WTC11 (cell line): ENCODE data around the gene PLCXD1.

Experiments
- ATF2 ChIP-seq: sonication (generic); formaldehyde crosslinking; IDR thresholded peaks from 2 replicates; pipeline ENCODE4 v1.8.1; 2022; ENCODE audit warnings: low read depth, missing genetic modification reagents, borderline replicate concordance
- ATF3 ChIP-seq: sonication (generic); formaldehyde crosslinking; conservative IDR thresholded peaks from 2 replicates; pipeline ENCODE4 v1.8.1; 2022; ENCODE audit warnings: mild to moderate bottlenecking, missing genetic modification reagents
- ELF4 ChIP-seq: sonication (generic); formaldehyde crosslinking; IDR thresholded peaks from 2 replicates; pipeline ENCODE4 v1.8.1; 2022; ENCODE audit warnings: low read depth, mild to moderate bottlenecking, moderate library complexity, missing genetic modification reagents
- FOXK1 ChIP-seq: sonication (generic); formaldehyde crosslinking; IDR thresholded peaks from 2 replicates; pipeline ENCODE4 v1.8.0; 2022; ENCODE audit warnings: mild to moderate bottlenecking, moderate library complexity, missing genetic modification reagents
- MAX ChIP-seq: sonication (generic); formaldehyde crosslinking; IDR thresholded peaks from 2 replicates; pipeline ENCODE4 v1.8.0; 2022; ENCODE audit warnings: mild to moderate bottlenecking, missing genetic modification reagents
- STAT6 ChIP-seq: sonication (generic); formaldehyde crosslinking; conservative IDR thresholded peaks from 2 replicates; pipeline ENCODE4 v1.8.1; 2023; ENCODE audit warnings: mild to moderate bottlenecking, low read depth, missing genetic modification reagents, moderate library complexity
- TF ChIP-seq, protein P1 (sequence below): fragments of 200-600 bp; IDR thresholded peaks from 2 replicates; pipeline ENCODE4 v1.8.0; 2022; ENCODE audit warnings: antibody characterized with exemption
- TF ChIP-seq, protein P2 (sequence below): sonication (generic); formaldehyde crosslinking; IDR thresholded peaks from 2 replicates; pipeline ENCODE4 v1.8.0; 2022; ENCODE audit warnings: mild to moderate bottlenecking, missing genetic modification reagents
- TF ChIP-seq, protein P3 (sequence below): sonication (generic); formaldehyde crosslinking; IDR thresholded peaks from 2 replicates; pipeline ENCODE4 v1.8.1; 2023; ENCODE audit warnings: mild to moderate bottlenecking, moderate library complexity, missing genetic modification reagents

DNA sequence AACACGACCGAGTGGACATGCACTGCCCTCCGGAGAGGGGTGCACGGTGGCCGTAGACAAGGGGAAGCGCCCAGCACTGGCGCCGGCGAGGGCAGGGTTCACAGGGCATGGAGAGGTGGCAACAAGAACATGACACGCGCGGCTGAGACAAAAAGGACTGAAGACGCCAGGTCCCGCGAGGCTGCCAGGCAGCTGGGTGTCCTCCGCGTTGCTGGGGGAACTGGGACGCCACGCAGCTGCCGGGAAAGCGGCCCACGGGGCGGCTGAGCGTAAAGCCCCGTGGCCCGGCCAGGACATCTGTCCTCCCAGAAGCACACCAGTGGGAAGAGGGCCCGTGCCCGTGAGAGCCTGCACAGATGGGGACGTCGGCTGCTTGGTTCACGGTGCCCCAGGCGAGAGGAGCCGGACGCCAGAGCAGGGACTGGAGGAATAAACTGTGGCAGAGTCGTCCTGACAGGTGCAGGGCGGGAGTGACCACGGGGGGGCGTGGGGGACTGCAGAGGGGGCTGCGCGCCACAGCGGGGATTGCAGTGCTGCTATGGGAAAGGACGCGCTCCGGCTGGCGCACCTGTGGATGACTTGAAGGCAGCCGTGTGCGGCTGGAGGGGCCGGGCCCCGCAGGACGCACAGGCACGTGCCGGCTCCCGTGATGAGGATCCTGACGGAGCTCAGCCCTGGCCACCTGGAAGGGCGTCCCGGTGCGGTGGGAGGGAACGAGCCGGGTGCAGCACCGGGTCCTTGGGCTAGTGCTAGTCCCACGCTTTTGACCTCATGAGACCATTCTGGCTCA, 69.5 kb downstream of the PLCXD1 start:
- TF ChIP-seq ELF4 (CRISPR knock-in tag): no peak
- TF ChIP-seq, protein P1, sequence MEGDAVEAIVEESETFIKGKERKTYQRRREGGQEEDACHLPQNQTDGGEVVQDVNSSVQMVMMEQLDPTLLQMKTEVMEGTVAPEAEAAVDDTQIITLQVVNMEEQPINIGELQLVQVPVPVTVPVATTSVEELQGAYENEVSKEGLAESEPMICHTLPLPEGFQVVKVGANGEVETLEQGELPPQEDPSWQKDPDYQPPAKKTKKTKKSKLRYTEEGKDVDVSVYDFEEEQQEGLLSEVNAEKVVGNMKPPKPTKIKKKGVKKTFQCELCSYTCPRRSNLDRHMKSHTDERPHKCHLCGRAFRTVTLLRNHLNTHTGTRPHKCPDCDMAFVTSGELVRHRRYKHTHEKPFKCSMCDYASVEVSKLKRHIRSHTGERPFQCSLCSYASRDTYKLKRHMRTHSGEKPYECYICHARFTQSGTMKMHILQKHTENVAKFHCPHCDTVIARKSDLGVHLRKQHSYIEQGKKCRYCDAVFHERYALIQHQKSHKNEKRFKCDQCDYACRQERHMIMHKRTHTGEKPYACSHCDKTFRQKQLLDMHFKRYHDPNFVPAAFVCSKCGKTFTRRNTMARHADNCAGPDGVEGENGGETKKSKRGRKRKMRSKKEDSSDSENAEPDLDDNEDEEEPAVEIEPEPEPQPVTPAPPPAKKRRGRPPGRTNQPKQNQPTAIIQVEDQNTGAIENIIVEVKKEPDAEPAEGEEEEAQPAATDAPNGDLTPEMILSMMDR: no peak
- TF ChIP-seq ATF3: no peak
- no peak for TF ChIP-seq MAX (CRISPR knock-in tag)
- no peak for TF ChIP-seq STAT6 (CRISPR knock-in tag)
- TF ChIP-seq, protein P2, sequence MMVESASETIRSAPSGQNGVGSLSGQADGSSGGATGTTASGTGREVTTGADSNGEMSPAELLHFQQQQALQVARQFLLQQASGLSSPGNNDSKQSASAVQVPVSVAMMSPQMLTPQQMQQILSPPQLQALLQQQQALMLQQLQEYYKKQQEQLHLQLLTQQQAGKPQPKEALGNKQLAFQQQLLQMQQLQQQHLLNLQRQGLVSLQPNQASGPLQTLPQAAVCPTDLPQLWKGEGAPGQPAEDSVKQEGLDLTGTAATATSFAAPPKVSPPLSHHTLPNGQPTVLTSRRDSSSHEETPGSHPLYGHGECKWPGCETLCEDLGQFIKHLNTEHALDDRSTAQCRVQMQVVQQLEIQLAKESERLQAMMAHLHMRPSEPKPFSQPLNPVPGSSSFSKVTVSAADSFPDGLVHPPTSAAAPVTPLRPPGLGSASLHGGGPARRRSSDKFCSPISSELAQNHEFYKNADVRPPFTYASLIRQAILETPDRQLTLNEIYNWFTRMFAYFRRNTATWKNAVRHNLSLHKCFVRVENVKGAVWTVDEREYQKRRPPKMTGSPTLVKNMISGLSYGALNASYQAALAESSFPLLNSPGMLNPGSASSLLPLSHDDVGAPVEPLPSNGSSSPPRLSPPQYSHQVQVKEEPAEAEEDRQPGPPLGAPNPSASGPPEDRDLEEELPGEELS (CRISPR knock-in tag): no peak
- TF ChIP-seq ATF2 (CRISPR knock-in tag): no peak
- TF ChIP-seq, protein P3, sequence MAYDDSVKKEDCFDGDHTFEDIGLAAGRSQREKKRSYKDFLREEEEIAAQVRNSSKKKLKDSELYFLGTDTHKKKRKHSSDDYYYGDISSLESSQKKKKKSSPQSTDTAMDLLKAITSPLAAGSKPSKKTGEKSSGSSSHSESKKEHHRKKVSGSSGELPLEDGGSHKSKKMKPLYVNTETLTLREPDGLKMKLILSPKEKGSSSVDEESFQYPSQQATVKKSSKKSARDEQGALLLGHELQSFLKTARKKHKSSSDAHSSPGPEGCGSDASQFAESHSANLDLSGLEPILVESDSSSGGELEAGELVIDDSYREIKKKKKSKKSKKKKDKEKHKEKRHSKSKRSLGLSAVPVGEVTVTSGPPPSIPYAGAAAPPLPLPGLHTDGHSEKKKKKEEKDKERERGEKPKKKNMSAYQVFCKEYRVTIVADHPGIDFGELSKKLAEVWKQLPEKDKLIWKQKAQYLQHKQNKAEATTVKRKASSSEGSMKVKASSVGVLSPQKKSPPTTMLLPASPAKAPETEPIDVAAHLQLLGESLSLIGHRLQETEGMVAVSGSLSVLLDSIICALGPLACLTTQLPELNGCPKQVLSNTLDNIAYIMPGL: no peak
- no peak for TF ChIP-seq FOXK1 (CRISPR knock-in tag)
